SK-N-MC (cell line): ENCODE measurements around the gene SLC51A.

Source experiments
- EZH2 ChIP-seq: fragments of 200-600 bp; sonication (generic); IDR thresholded peaks from one replicate; pipeline ENCODE4 v1.6.1; 2017; ENCODE audit warnings: antibody characterized with exemption
- POLR2AphosphoS5 ChIP-seq: IDR thresholded peaks from 2 replicates; pipeline ENCODE4 v1.6.1; 2012; ENCODE audit warnings: mild to moderate bottlenecking, low read depth, low read length, borderline replicate concordance

- TF ChIP-seq EZH2 (no peak), POLR2AphosphoS5 (no peak)
Observed at GRCh38 chr3:196181127-196181546, 35.2 kb upstream of the SLC51A start.
